ENCODE data around the gene MKI67.

Gene MKI67

GRCh38 chr10:128081720-128082119, 44.5 kb downstream of the MKI67 start:
- no peak for DNase-seq

- no peak for DNase-seq
Measured at GRCh38 chr10:128081222-128081621, 45.0 kb downstream of the MKI67 start.

DNA sequence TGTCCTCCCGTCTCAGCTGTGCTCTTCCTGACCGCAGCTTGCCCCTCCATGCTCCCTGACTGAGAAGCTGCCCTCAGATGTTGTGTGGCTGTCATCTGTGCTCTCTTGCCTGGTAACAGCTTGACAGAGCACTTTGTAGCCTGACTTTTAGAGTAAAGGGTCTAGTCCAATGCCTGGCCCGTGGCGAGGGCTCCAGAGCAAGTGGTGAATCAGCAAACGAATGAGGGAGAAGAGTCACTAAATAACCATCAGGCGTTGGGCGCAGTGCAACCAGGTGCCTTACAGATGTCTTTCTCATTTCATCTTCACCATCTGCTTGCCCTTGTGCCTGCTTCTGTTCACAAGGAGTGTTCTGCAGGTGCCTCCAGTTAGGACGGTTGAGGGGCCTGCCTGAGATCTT, 45.6 kb downstream of the MKI67 start:
- no peak for DNase-seq

- DNase-seq = no peak
Measured at GRCh38 chr10:128080231-128080630, 46.0 kb downstream of the MKI67 start.

DNA sequence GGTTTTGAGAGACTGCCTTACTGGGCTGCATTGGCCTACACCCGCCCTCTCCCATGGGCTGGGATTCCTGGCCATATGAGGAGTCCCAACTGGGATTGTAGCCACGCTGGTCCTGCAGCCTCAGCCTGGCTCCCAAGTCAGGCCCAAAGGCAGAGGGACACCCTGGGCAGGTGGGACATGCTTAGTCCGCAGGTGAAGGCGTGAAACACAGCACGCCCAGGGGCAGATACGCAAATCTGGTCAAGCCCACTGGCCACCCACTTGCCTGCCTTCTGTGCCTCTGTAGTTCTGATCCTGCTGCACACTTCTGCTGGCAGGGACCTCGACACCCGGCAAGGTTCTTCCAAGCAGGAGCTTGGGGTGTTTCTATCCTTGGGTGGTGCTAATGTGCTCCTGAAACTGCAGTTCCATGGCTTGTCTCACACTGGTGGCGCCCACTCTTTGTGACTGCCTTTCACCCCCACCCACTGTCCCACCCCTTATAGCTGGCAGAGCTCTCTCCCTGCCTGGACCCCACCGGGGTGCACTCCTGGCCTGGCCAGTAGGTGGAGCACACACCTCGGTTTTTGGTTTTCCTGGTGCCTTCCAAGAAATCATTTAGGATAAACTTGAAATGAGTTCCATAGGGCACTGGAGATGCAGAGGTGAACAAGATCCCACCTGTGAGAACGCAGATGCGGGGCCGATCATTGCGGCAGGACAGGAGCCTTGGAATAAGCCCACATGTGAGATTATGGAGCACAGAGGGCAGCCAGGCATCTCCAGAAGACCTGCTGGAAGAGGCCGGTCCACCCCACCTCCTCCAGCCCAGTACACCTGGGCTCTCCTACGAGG, 47.9 kb downstream of the MKI67 start:
- no peak for DNase-seq

DNA sequence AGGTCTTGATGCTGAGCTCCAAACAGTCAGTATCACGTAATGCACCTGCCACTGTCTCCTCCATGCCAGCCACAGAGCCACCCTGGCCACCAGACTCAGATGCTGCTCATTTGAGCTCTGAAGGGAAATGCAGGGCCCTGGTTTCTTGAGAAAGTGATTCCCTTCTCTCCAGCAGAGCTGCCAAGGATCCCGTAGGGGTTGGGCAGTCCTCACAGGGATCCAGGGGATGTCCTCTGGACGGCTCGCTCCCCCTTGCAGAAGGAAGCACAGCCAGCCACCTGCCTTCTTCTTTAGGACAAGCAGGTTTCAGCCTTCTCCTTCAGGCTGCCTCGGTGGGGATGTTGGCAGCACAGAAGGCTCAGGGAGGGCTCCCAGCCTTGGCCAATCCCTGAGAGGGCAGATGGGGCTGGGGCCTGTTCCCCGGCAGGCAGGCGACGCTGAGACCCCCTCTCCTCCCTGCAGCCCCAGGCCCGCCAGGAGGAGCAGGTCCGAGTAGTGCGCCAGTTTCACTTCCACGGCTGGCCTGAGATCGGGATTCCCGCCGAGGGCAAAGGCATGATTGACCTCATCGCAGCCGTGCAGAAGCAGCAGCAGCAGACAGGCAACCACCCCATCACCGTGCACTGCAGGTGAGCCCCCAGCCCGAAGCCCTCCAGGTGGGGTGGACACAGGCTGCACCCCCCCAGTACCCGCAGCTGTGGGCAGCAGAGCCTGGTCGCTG, 48.9 kb downstream of the MKI67 start:
- no peak for DNase-seq

- DNase-seq = no peak
Measured at GRCh38 chr10:128074589-128074988, 51.6 kb downstream of the MKI67 start.

GRCh38 chr10:128073890-128074289, 52.3 kb downstream of the MKI67 start:
- DNase-seq = no peak

GRCh38 chr10:128072941-128073645, 53.1 kb downstream of the MKI67 start:
- DNase-seq = no peak

GRCh38 chr10:128072046-128072445, 54.2 kb downstream of the MKI67 start:
- DNase-seq = no peak

DNA sequence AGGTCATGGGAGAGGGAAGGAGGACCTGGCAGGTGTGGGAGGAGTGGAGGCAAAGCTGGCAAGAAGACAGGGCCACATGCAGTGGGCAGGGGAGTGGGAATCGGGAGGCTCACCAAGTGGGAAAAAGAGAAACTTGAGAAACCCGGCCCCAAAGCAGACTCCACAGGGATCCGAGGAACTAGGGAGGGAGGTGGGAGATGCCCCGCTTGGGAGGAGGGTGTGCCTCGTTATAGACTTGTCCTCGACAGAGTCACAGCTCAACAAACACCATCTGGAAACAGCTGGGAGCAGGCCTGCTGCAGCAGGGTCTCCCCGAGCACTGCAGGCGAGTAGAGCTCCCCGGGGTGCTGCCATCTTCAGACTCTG, 54.8 kb downstream of the MKI67 start:
- DNase-seq = no peak

DNA sequence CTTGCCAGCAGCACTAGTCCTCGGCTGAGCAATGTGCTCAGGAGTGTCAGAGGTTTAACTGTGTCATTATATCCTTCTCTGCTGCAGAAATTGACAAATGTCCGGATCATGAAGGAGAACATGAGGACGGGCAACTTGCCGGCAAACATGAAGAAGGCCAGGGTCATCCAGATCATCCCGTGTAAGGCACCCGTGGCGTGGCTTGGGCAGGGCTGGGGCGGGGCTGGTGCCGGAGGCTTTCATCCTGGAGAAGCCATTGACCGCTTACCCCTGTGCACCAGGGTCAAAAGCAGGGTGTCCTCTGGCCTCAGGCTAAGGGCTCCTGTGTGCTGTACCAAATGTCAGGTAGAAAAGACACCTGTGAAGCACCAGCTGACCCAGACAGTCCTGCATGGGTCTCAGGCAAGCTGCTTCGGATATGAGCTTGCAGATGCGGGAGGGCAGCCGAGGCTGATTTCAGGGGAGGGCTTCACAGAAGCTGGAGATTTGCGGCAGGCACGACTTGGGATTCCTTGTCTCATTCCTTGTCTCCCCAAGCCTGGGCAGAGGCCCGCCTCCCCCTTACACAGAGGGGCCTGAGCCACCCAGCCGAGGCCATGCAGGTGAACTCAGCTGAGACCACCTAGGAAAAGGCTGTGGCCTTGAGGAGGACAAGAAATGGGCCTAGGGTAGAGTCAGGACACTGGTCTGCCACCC, 55.4 kb downstream of the MKI67 start:
- DNase-seq = no peak

- no peak for DNase-seq
Measured at GRCh38 chr10:128070161-128070560, 56.1 kb downstream of the MKI67 start.

GRCh38 chr10:128069351-128070051, 56.7 kb downstream of the MKI67 start:
- DNase-seq = peak; percentile 38 to 74

GRCh38 chr10:128068398-128069285, 57.6 kb downstream of the MKI67 start:
- DNase-seq = no peak

DNA sequence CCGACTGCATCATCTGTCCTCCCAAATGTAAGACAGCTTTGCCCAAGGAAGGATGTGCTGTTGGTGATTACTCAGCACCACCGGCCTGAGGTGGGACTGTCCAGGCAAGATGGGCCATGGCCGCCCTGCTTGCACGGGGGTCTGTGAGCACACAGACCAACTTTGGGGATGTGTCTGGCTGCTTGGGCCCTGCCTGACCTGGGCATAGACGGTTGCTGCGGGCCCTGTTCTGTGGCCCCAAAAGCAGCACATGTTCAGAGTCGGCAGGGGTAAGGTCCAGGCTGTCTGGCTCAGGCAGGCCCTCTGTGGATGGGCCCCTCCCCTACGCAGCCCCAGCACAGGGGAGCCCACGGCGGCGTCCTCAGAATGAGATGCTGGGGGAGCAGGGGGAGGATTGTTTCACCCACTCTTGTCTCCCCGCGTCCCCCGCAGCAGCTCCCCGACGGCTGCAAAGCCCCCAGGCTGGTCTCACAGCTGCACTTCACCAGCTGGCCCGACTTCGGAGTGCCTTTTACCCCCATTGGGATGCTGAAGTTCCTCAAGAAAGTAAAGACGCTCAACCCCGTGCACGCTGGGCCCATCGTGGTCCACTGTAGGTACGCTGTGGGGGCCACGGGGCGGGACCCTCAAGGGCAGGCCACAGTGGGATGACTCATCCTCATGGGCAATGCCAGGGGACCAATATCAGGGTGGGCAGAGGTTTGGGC, 58.4 kb downstream of the MKI67 start:
- DNase-seq = no peak

- DNase-seq = no peak
Measured at GRCh38 chr10:128066870-128067382, 59.3 kb downstream of the MKI67 start.

DNA sequence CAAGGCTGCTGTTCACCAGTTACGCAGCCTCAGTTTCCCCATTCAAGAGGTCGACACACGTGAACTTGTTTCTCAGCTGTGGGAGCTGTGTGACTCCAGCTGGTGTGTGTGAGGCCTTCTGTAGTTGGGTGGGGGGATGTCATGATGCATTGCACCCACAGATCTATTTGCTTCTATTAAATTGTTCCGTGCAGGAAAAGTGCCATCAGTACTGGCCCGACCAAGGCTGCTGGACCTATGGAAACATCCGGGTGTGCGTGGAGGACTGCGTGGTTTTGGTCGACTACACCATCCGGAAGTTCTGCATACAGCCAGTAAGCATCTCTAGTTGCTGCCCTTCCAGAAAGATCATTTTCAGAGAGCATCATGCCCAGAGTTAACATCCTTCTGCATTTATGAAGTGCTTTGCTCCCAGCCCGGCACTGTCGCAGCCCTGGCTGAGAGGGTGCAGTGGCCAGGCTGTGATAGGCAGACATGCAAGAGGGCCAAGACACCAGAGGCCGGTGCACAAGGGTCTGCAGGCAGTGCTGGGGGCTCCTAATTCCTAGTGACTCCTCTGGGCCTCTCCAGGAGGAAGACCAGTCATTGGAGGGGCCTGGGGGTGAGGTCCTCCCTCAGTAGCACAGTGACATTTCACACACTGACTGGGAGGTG, 60.2 kb downstream of the MKI67 start:
- DNase-seq = no peak

DNA sequence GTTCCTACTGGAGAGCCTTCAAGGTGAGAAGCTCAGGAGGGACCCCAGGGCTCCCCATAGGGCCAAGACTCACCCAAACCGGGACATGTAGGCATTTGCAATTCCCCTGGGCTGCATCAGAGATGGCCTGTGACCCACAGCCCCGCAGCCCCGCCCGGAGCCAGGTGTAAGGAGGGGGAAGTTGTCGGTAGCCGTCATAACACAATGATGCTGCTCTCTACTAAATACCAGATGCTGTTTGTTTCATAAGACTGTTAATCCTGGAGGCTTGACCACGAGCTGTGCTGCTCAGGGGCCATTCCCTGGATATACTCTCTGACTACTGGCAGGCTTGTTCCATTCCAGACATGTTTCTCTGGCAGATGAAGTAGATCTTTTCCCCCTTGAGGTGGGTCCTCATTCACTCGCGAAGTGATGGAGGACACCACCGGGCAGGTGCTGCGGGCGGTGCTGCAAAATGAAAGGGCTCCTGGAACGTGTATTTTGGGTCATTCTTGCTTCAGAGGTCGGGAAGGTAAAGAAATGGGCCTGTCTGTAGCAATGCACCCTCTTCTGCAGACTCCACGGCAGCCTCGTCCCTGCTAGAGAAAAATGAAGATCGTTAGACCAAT, 61.1 kb downstream of the MKI67 start:
- DNase-seq = peak in 1 of 2 donors; percentile 73
